Thymus (tissue), 11 donors: ENCODE results near the gene ADCYAP1R1. TPM values are rescaled to one million over a fixed set of nuclear protein-coding genes. Genes with fewer than 3 reads are reported as not detected.

Experiments
- DNase-seq, 9 donors: peaks; one replicate each; pipeline ENCODE4 v3.0.0-alpha.2; 2013; ENCODE audit warnings: low spot score in 9 of 9, low read depth in 6 of 9, missing footprints in 1 of 9
- H3K27ac ChIP-seq, 2 donors: one replicate each; pipeline ENCODE4 v1.5.1; 2013; ENCODE audit warnings: control low read depth in 1 of 2, low read depth in 1 of 2, low read length in 1 of 2, mild to moderate bottlenecking in 1 of 2, moderate library complexity in 1 of 2
- H3K27me3 ChIP-seq, 2 donors: one replicate each; pipeline ENCODE4 v1.5.1; 2013; ENCODE audit warnings: low read length in 1 of 2; ENCODE audit not compliant: control insufficient read depth in 2 of 2, insufficient read depth in 1 of 2
- H3K36me3 ChIP-seq, 2 donors: one replicate each; pipeline ENCODE4 v1.5.1; 2013; ENCODE audit warnings: low read length in 1 of 2, mild to moderate bottlenecking in 1 of 2, moderate library complexity in 1 of 2; ENCODE audit not compliant: control insufficient read depth in 2 of 2, insufficient read depth in 2 of 2
- H3K4me1 ChIP-seq, 2 donors: one replicate each; pipeline ENCODE4 v1.5.1; 2013; ENCODE audit warnings: low read length in 2 of 2; ENCODE audit not compliant: control insufficient read depth in 2 of 2, insufficient read depth in 2 of 2
- H3K4me3 ChIP-seq, 2 donors: one replicate each; pipeline ENCODE4 v1.5.1; 2013; ENCODE audit warnings: low read length in 2 of 2, control low read depth in 1 of 2, mild to moderate bottlenecking in 1 of 2
- H3K9me3 ChIP-seq, 2 donors: one replicate each; pipeline ENCODE4 v1.5.1; 2013; ENCODE audit warnings: low read length in 1 of 2, mild to moderate bottlenecking in 1 of 2; ENCODE audit not compliant: control insufficient read depth in 2 of 2, insufficient read depth in 1 of 2
- WGBS: extraction: QIAGEN DNeasy Blood & Tissue Kit; methylation state at CpG from one replicate; pipeline ENCODE4 v1.1.7; 2013; 5-methylcytosine and 5-hydroxymethylcytosine counted together
- polyA plus RNA-seq: library from polyadenylated mRNA; stranded (reverse); fragments of 200-250 nt; gene quantifications from one replicate; pipeline ENCODE4 v1.2.3, GENCODE V29; 2013
- total RNA-seq: library from RNA; stranded (reverse); fragments of 120-200 nt; gene quantifications from one replicate; pipeline ENCODE4 v1.2.4, GENCODE V29; 2013
- donor health status: healthy.

Gene ADCYAP1R1
- total and polyA plus RNA-seq, 2 donors, result 0.21 to 0.61 TPM

DNA sequence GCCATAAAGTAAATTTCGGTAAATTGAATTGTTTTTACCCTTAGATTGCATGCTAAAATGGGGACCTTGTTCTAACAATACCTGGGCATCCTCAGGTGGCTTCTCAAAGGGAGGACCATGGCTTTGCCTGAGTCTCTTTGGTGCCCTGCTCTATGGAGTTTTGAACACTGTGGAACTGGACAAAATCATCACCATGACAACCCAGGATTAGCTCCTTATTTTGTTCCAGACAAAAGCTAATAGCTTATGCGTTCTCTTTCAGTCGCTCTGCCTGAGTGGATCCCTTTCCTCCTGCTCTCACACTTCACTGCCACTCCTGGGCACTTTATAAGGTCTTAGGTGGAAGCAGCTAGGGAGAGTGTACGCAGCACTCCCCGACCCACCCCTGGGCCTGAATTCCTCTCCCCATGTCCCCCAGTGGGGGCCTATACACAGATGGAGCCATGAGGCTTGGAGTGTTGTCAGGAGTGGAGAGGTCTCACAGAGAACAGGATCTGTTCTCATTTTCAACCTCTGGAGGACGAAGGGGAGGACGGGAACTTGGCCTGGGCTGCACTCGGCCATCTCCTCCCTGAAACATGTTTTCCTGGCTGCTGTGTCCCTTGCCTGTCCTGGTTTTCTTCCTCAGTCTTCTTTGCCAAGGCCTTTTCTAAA is 19.0 kb downstream of the ADCYAP1R1 start:
- Histone ChIP-seq H3K4me3 (no peak overlapping the region), H3K27me3 (no peaks in the 10 kb centered on the region), H3K9me3 (no peaks in the 10 kb centered on the region), H3K36me3 (no peaks in the 10 kb centered on the region), H3K27ac (no peak overlapping the region), H3K4me1 (no peaks in the 10 kb centered on the region)
- no peak for DNase-seq
- WGBS, result 88% methylated on average over 8 of the region's 8 CpGs

- Histone ChIP-seq H3K4me1 (no peaks in the 10 kb centered on the region), H3K27me3 (no peaks in the 10 kb centered on the region), H3K36me3 (no peaks in the 10 kb centered on the region), H3K27ac (no peak overlapping the region), H3K4me3 (no peak overlapping the region), H3K9me3 (no peaks in the 10 kb centered on the region)
- 69% methylated on average over 3 of the region's 3 CpGs for WGBS
- no peak for DNase-seq
Measured at GRCh38 chr7:31071645-31072029, 19.5 kb downstream of the ADCYAP1R1 start.

- Histone ChIP-seq H3K27ac (no peak overlapping the region), H3K4me3 (no peak overlapping the region), H3K9me3 (no peaks in the 10 kb centered on the region), H3K36me3 (no peaks in the 10 kb centered on the region), H3K27me3 (no peaks in the 10 kb centered on the region), H3K4me1 (no peaks in the 10 kb centered on the region)
- WGBS, result 92% methylated on average over 5 of the region's 5 CpGs
- DNase-seq, result no peak
Measured at GRCh38 chr7:31073326-31074119, 21.4 kb downstream of the ADCYAP1R1 start.

DNA sequence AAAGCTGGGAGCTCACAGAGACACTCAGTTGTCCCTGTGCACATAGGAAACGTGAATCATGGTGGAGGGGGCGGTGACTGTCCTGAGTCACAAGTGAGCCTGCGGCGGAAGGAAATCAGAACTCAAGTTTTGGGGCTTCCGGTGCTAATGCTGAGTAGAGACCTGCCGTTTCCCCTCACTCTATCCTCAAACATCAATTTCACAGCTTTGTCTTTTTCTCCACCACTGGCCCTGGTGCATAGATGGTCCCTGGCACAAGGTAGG is 21.9 kb downstream of the ADCYAP1R1 start:
- no peak for DNase-seq
- 87% methylated on average over 6 of the region's 6 CpGs for WGBS
- Histone ChIP-seq H3K27me3 (no peaks in the 10 kb centered on the region), H3K36me3 (no peaks in the 10 kb centered on the region), H3K27ac (no peak overlapping the region), H3K4me1 (no peaks in the 10 kb centered on the region), H3K9me3 (no peaks in the 10 kb centered on the region), H3K4me3 (no peak overlapping the region)

DNA sequence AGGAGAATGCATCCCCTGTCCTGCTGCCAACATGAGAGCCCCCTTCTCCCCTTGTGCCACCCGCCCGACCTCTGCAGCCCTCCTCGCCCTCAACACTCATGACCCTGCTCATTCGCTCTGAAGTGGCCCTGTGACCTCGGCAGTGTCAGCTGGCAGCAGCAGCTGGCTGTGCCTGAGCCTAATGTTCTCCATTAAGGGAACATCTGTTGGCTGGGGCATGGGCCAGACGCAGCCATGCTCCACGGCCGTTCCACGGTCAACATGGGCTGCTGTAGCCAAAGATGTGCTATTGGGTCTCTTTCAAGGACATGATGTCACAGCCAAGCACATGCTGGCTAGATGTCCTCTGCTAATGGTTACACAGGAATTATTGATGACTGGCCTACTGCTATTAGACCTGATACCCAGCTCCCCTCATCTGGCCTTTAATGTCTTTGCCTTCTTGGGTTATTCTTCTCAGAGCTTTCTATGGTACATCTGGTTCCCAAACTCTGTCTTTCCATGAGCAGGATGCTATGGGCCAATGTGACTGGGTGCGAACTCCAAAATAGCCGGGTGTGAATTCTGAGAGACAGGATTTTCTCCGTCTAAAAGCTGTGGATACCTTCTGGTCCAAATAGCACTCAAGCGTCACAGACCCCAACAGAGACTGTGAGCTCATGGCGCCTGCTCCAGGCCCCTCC is 22.4 kb downstream of the ADCYAP1R1 start:
- H3K27me3 ChIP-seq, result peaks cover 0 to under 1% of the 10 kb centered on the region in 2 donors
- H3K9me3 ChIP-seq, result no peaks in the 10 kb centered on the region
- DNase-seq, result no peak
- H3K4me1 ChIP-seq, result no peaks in the 10 kb centered on the region
- WGBS, result 94% methylated on average over 14 of the region's 14 CpGs
- H3K4me3 ChIP-seq, result no peak overlapping the region
- H3K27ac ChIP-seq, result no peak overlapping the region
- H3K36me3 ChIP-seq, result no peaks in the 10 kb centered on the region

GRCh38 chr7:31075086-31075405 is 22.9 kb downstream of the ADCYAP1R1 start:
- DNase-seq, result no peak
- Histone ChIP-seq H3K4me3 (no peak overlapping the region), H3K4me1 (no peaks in the 10 kb centered on the region), H3K27me3 (peaks cover 0 to 2% of the 10 kb centered on the region in 2 donors), H3K36me3 (no peaks in the 10 kb centered on the region), H3K9me3 (no peaks in the 10 kb centered on the region), H3K27ac (no peak overlapping the region)
- WGBS, result 95% methylated on average over 5 of the region's 5 CpGs

DNA sequence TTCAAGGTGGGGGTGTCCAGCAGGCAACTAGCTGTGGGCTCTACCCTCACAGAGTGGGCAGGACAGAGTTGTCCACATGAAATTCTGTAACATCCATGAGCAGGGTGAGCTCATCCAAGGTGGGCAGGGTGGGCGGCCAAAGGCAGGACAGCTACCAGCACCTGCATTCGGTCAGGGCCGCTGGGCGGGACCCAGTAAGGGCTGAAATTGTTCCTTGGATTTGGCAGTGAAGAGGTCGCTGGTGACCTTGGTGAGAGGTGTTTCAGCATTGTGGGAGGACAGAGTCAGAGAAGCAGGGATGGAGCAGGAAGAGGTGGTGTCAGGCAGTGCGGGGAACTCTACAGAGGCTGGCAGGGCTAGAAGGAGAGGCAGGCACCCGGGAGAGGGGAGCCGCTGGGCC is 23.9 kb downstream of the ADCYAP1R1 start:
- H3K9me3 ChIP-seq, result no peaks in the 10 kb centered on the region
- H3K4me3 ChIP-seq, result no peak overlapping the region
- DNase-seq, result no peak
- no peak overlapping the region for H3K27ac ChIP-seq
- WGBS, result 87% methylated on average over 8 of the region's 8 CpGs
- no peaks in the 10 kb centered on the region for H3K4me1 ChIP-seq
- H3K36me3 ChIP-seq, result no peaks in the 10 kb centered on the region
- H3K27me3 ChIP-seq, result peaks cover 0 to 6% of the 10 kb centered on the region in 2 donors

DNA sequence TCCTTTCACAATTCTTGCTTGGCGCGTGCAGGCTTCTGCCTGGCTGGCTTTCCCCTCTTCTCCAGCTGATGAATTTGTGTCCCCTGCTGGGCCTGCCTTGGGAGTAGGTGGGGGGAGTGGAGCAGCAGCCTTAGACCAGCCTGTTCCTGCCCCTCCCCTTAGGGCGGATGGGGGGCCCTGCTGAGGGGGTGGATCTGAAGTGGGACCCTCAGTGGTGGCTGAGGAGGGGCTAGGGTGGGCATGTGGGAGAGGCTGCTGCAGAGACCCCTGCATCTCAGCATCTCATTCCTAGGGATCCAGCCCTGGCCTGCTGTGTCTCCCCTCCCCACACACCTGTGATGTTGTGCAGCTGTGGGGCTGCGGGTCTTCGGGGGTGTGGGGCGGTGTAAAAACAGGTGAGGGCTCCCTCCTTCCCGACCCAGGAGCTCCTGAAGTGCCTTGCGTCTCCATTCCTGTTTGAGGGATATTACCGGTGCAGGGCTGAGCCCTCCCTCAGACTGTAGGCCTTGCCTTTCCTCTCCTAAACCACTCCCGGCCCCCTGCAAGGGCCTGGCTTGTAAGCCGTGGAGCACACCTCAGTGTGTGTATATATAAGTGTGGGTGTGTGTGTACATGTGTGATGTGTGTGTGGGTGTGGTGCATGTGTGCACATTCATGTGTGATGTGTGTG is 24.7 kb downstream of the ADCYAP1R1 start:
- H3K27ac ChIP-seq, result no peak overlapping the region
- no peaks in the 10 kb centered on the region for H3K36me3 ChIP-seq
- peaks cover 0 to 10% of the 10 kb centered on the region in 2 donors for H3K27me3 ChIP-seq
- no peaks in the 10 kb centered on the region for H3K9me3 ChIP-seq
- H3K4me1 ChIP-seq, result no peaks in the 10 kb centered on the region
- WGBS, result 94% methylated on average over 11 of the region's 11 CpGs
- H3K4me3 ChIP-seq, result no peak overlapping the region
- no peak for DNase-seq
